Activated naive CD4-positive, alpha-beta T cell treated with anti-CD3 and anti-CD28 coated beads, Interleukin-2, amount 50 U/mL, for 72 hours (primary cell): ENCODE measurements around the gene TLE1. TPM values are rescaled to one million over a fixed set of nuclear protein-coding genes. Genes with fewer than 3 reads are reported as not detected.
"Not testable (repeated sequence)": the region's sequence is repeated elsewhere in the genome, so short reads cannot be mapped to it uniquely, and the experiment has no call there.

Experiments
- ATAC-seq, 2 donors: fragments of 150-1000 bp; cut with Tn5 transposase; 2 replicates each; pipeline ENCODE4 v1.10.0; 2021; ENCODE audit warnings: mild to moderate bottlenecking in 2 of 2, moderate library complexity in 2 of 2
- DNase-seq, 2 donors: peaks; one replicate each; pipeline ENCODE4 v3.0.0; 2021 to 2022; ENCODE audit warnings: low spot score in 2 of 2
- H3K27ac Mint-ChIP-seq, 2 donors: one replicate each; pipeline ENCODE4 v1.8.0; 2022; ENCODE audit warnings: mild to moderate bottlenecking in 2 of 2, mixed read lengths in 2 of 2
- H3K36me3 Mint-ChIP-seq, 2 donors: one replicate each; pipeline ENCODE4 v1.8.0; 2022; ENCODE audit warnings: mixed read lengths in 2 of 2
- H3K9me3 Mint-ChIP-seq, 2 donors: one replicate each; pipeline ENCODE4 v1.8.0; 2022; ENCODE audit warnings: mixed read lengths in 2 of 2
- total RNA-seq, 2 donors: library from RNA; stranded (reverse); gene quantifications; one replicate each; pipeline ENCODE4 v1.2.3, GENCODE V29; 2022

Gene TLE1
- total RNA-seq, 2 donors from 2014 or later, result 0.20 to 0.33 TPM

DNA sequence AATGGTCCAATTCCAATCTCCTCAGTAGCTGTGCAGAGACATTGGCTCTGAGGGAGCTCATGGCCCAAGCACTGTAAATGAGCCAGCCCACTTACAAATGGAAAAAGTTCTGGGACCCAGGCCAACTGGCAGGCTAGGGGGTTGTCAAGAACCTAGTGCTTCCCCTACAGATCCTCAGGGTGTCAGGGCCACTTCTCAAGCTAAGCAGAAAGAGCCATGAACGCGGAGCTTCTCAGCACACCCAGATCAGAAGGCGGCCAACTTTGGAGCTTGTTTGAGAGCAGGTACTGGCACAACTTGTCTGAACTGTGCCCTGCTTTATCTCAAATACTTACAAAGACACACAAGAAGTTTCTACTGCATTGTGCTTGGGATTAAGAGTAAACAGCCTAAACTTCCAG, 17.5 kb downstream of the TLE1 start:
- H3K27ac Mint-ChIP-seq, result no peak overlapping the region
- peaks cover 0 to 5% of the 10 kb centered on the region in 2 donors for H3K9me3 Mint-ChIP-seq
- peaks cover 0 to 6% of the 10 kb centered on the region in 2 donors for H3K36me3 Mint-ChIP-seq
- DNase-seq (no peak), ATAC-seq (no peak)

DNA sequence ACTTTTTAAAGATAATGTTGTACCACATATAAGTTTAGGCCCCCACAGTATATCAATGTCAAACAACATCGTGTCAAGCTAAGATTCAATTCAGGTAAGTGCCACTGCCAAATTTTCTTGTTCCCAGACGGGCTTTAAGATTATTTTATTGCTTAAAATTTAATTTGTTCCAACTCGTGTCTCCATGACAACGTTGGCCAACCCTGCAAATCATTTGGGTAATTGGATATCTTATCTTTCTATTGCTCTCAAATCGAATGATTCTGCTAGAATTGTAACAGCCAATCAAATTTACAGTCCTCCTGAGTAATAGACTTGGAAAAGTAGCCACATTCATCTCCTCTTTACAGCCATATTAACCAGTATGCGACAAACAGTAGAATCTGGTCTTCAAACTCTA, 19.5 kb downstream of the TLE1 start:
- ATAC-seq (no peak), DNase-seq (no peak)
- H3K27ac Mint-ChIP-seq, result no peak overlapping the region

DNA sequence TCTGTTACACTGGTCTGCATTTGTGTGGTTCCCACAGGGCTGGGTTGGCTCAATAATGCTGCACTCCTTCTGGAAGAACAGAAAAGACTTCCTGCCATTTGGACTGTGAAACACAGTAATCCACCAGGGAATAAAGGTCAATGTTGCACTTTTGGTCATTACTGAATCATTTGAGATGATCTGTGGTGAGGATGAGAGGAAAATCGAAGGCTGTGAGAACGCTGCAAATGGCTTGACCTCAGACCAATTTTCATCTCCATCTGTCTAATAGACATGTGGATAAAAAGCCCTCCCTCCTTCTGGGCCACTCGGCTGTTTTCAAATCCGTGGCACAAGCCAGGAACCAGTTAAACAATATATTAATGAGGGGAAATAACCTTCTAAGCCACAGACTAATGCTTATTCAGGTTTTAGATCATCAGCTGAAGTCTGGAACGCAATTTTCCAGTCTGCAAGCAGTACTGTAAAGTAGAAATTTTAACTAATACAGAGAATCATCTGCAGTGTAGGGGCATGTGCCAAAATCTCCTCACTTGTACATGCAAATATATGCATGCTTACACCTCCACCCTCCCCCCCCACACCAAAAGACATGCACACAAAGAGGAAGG, 20.2 kb downstream of the TLE1 start:
- no peak overlapping the region for H3K27ac Mint-ChIP-seq
- ATAC-seq (no peak), DNase-seq (no peak)
- peaks cover 0 to 5% of the 10 kb centered on the region in 2 donors for H3K9me3 Mint-ChIP-seq
- H3K36me3 Mint-ChIP-seq, result peaks cover 0 to 6% of the 10 kb centered on the region in 2 donors

More for the DNA sequence above, 19.5 kb downstream of the TLE1 start:
- Mint-ChIP-seq H3K9me3 (peaks cover 0 to 5% of the 10 kb centered on the region in 2 donors), H3K36me3 (peaks cover 0 to 6% of the 10 kb centered on the region in 2 donors)

DNA sequence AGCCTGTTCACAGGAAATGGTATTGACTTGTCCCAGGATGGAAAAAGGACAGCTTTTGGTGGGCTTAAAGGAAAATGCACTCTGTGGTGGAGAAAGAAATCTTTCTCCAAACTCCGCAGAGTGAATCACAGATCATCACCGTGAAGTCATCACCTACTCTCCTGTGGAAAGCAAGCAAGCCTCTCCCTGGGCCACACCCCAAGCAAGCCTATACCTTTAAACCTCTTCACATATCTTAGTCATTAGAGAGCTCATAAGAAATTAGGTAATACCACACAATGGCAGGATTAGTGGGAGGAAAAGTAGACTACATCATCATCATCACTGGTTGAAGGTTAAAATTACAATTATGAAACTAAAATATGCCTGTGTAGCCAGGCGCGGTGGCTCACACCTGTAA, 23.2 kb downstream of the TLE1 start:
- DNase-seq, result no peak
- H3K27ac Mint-ChIP-seq, result no peak overlapping the region
- no peak for ATAC-seq
- no peaks in the 10 kb centered on the region for H3K36me3 Mint-ChIP-seq
- no peaks in the 10 kb centered on the region for H3K9me3 Mint-ChIP-seq

DNA sequence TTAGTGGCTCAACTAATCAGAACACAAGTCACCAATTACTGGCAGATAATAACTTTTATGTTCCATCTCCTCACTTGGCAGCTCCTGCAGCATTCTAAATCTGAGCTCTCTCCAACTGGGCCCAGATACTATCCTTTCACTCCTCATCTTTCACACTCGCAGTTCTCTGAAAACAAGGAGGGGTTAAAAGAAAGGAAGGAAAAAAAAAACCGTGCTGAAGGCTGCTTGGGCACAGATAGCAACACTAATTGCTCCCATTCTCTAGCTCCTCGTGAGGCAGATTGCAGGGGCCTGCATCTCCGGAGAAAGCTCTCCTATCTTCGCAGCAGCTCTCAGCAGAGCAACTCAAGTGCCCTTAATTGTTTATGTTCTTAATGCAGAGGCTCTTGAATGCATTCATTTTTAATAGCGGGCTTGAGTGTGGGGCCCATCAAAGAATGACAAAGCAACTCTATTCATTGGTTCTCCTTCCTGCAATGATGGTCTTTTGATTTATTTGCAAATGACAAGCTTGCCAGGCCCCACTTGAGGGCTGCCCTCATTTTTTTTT, 23.9 kb downstream of the TLE1 start:
- Mint-ChIP-seq H3K9me3 (no peaks in the 10 kb centered on the region), H3K36me3 (no peaks in the 10 kb centered on the region), H3K27ac (no peak overlapping the region)
- DNase-seq, result no peak
- ATAC-seq, result no peak

DNA sequence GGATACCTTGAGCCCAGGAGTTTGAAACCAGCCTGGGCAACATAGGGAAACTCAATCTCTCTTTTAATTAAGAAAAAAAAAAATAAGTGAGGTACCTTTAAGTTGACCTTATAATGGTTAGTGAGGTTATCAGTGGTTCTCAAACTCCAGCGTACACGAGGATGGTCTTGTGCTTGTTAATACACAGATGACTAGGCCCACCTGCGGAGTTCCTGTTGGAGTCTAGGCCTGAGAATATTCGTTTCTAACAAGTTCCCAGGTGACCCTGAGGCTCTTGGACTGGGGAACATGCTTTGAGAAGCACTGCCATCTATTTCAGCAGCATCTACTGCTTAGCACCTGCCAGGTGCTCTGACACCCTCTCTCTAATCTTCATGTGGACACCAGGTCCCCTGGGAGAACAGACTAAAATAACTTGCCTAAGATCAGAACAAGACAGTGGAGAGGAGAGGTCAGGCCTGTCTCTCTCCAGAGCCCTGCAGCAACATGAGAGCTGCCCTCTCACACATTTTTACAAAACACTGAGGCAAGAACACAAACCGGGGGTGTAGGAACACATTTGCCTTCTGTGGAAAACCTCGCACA, 24.6 kb downstream of the TLE1 start:
- ATAC-seq, result no peak

DNA sequence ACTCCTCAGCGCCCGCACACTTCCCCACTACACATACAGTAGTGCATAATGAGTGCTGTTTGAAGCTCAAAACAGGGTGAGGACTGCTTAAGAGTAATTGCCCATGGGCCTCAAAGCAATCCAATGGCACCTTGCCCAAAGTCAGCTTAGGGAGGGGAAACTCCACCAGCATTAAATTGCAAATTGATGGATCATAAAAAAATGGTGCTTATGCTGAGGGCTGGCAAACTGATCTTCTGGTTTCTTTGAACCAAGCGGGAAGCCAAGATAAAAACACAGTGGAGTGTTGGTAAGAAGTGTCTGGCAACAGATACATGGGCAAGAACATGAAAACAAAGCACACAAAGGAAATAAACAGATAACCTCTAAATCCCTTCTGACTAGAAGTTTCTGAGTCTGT, 28.0 kb downstream of the TLE1 start:
- Mint-ChIP-seq H3K9me3 (peaks cover 0 to 4% of the 10 kb centered on the region in 2 donors), H3K36me3 (no peaks in the 10 kb centered on the region), H3K27ac (no peak overlapping the region)
- DNase-seq (no peak), ATAC-seq (no peak)

More for the DNA sequence above, 24.6 kb downstream of the TLE1 start:
- Mint-ChIP-seq H3K27ac (no peak overlapping the region), H3K9me3 (no peaks in the 10 kb centered on the region), H3K36me3 (no peaks in the 10 kb centered on the region)
- no peak for DNase-seq

DNA sequence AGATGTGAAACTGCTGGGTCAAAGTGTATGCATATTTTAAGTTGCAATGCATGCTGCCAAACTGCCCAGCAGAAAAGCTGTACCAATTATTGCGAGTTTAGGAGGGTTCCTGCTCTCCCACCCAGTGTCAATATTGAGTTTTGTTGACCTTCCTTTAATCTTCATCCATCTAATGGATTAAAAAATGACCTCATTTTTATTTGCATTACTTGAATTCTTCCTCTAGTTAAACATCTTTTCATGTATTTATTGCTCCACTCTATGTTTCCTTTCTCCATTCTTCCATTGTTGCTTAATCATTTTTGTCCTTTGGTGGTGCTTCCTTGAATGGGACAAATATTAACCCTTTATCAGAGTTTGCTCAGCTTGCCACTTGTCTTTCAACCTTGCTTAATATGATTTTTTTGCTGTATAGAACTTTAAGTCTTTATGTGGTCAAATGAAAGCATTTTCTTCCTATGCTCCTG, 32.4 kb downstream of the TLE1 start:
- ATAC-seq (no peak), DNase-seq (no peak)
- H3K27ac Mint-ChIP-seq, result no peak overlapping the region
- H3K9me3 Mint-ChIP-seq, result peaks cover 0 to 4% of the 10 kb centered on the region in 2 donors
- no peaks in the 10 kb centered on the region for H3K36me3 Mint-ChIP-seq

DNA sequence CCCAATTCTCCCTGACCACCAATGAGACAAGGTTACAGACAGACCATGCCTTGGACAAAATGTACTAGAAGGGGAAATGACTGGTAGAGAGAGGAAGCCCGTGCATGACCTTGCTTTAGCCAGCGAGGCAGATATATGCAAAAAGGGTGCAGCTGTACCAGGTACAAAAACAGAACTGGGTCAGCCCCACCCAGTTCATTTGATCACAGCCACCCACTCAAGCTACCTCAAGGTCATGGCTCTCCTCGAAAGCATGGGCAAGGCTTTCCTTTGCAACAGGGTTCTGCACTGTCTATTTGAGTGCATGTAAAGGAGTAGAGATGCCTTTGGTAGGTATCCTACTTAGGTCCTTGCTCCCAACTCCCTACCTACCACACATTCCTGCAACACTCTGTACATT, 33.3 kb downstream of the TLE1 start:
- Mint-ChIP-seq H3K36me3 (peaks cover 0 to 4% of the 10 kb centered on the region in 2 donors), H3K9me3 (peaks cover 0 to 4% of the 10 kb centered on the region in 2 donors)
- ATAC-seq, result no peak

DNA sequence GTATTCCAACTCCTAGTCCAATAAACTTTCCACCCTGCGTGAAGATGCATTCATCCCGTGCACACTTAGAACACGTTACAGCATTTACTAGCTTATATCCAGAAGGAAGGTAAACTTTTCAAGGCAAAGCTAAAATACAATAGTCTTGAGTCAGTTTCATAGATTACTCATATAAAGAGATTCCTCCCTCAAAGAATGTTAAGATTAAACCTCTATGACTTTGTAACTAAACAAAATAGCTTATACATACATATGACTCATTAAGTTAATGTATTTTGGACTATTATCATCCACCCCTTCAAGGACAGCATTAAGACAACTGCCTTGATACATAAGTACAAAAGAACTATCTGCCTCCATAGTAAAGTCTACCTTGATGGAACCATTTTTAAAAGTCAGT, 36.1 kb downstream of the TLE1 start:
- no peak for DNase-seq
- no peak for ATAC-seq
- peaks cover 0 to 4% of the 10 kb centered on the region in 2 donors for H3K36me3 Mint-ChIP-seq
- peaks cover 0 to 4% of the 10 kb centered on the region in 2 donors for H3K9me3 Mint-ChIP-seq
- H3K27ac Mint-ChIP-seq, result no peak overlapping the region

More for the DNA sequence above, 33.3 kb downstream of the TLE1 start:
- no peak for DNase-seq
- no peak overlapping the region for H3K27ac Mint-ChIP-seq

DNA sequence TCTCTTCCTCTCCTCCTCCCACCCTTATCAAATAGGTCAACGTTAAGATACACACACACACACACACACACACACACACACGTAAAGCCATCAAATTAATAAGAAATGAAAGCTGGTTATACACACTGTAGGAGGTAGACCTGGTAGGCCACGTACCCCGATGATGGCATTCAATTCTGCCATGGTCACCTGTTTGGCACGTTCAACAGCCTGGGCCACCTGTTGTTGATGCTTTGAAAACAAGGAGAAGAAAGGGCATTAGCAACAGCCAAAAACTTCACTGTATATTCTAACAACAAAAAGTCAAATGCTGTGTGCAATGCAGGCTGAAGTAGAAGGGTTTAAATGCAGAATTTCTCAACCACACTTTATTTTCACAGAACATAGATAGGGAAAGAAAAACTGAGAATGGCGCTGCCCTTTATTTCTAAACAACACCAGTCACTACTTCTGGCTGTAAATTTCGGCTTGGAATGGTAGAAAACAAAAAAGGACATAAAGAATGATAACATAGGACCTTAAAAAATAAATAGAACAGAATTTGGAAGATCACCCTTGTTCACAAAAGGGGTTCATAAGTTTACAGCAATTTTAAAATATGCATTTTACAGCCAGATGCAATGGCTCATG, 37.2 kb downstream of the TLE1 start:
- no peak for DNase-seq
- Mint-ChIP-seq H3K9me3 (peaks cover 0 to 4% of the 10 kb centered on the region in 2 donors), H3K27ac (no peak overlapping the region), H3K36me3 (peaks cover 0 to 4% of the 10 kb centered on the region in 2 donors)
- no peak for ATAC-seq

DNA sequence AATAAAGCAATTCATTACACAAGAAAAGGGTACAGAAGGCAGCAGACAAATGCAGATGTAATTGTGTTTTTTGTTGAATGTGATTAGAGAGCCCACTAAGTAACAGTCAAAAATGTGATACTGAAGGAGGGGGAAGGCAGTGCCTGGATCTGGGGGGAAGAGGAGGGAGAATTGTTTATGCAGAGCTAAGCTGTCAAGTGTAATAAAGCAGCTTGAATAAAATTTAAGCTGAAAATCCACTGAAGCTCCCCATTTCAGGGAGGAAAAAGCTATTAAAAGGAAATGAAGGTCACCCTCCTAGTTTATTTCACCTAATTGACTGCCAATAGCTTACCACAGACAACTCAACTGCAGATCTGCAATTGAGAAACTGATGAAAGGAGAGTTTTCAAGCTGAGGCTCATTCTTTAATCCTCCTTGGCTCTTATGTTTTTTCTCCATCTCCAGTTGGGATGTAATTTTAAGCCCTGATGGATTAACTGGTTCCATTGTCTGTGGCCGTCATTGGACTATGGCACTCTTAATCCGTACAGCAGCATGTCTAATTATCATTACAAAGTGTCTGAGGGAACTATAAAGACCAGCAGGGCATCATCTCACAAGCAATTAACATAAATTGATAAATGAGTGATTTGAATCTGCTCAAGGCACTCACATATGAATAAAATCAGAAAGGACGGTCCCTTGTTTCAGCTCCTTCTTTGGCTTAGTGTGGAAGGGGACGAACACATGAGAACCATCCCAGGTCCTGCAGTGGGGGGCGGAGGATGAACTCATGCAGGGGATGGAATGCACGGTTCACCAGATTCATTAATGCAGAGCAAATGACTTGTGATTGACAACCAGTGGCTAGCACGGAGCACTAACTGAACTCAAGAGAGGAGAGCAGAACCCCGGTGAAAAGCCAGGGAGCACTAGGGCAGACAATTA, 38.5 kb downstream of the TLE1 start:
- Mint-ChIP-seq H3K36me3 (peaks cover 0 to 4% of the 10 kb centered on the region in 2 donors), H3K9me3 (no peaks in the 10 kb centered on the region), H3K27ac (no peak overlapping the region)
- no peak for DNase-seq
- no peak for ATAC-seq

DNA sequence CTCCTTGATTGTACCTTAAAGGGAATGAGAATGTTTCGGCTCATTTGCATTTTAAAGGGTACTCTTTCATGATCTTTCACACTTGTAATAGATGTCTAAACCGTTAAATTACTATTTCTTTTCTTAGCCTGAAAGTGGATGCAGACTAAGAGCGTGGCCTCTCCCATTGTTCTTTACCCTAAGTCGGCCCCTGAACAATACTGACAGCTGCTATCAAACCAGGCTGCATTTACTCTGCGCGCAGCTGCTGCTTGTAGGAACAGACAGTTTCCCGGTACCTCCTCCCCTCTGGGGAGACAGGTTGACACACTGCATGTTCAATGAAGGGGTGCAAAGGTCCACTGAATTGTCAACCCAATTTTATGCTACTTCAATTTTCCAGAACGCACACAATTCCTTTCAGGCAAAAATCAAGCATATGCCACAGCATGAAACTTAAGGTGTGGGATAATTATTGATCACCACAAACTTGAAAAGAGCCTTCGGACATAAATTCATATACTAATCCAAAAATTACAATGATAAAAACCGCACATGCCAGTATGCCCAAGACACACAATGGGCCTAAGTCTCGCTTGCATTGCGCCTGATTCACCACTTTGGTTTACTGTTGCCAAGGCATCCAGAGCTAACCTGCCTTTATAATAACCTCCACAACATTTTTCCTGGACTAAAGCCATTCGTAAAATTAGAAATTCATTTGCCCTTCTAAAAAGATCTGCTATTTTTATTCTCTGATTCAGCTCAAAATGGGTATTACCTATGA, 39.7 kb downstream of the TLE1 start:
- Mint-ChIP-seq H3K27ac (no peak overlapping the region), H3K36me3 (peaks cover 0 to 4% of the 10 kb centered on the region in 2 donors), H3K9me3 (no peaks in the 10 kb centered on the region)
- DNase-seq (no peak), ATAC-seq (no peak)

DNA sequence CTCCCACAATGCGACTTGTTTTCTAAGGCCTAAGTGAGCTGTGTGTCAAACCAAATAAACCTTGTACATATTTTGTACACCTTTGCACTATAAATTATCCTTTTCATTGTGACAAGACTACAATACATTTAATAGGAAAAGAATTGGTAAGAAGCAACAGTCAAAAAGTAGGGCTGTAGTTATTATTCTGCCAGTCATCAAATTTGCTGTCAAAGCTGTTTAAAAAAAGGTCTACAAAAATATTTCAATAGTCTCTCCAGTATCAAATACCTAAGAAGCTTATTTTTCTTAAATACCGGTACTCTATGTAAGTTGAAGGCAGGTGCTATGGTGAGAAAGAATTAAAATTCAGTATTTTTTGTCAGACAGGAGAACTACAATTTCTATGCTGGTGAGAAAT, 40.5 kb downstream of the TLE1 start:
- Mint-ChIP-seq H3K9me3 (no peaks in the 10 kb centered on the region), H3K27ac (no peak overlapping the region), H3K36me3 (peaks cover 0 to 4% of the 10 kb centered on the region in 2 donors)
- DNase-seq, result no peak
- no peak for ATAC-seq

DNA sequence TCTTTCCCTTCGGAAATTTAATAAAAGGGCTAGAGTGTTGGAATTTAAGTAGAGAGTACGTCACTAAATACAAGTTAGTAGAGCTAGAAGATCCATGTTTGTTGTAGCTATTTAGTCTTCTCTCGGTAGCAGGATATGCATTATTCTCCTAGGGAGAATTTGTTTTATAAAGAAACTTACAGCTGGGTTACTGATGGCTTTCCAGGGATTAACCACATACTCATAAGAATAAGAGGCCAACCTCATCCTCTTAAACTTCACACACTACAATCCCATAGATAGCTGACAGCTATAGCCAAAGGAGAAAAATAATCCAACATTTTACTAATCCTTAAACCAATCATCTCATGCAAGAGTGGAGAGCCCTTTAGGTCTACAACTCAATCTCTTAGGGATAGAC, 43.0 kb downstream of the TLE1 start:
- H3K36me3 Mint-ChIP-seq, result peaks cover 0 to 4% of the 10 kb centered on the region in 2 donors
- H3K27ac Mint-ChIP-seq, result no peak overlapping the region
- no peaks in the 10 kb centered on the region for H3K9me3 Mint-ChIP-seq
- no peak for DNase-seq
- no peak for ATAC-seq

DNA sequence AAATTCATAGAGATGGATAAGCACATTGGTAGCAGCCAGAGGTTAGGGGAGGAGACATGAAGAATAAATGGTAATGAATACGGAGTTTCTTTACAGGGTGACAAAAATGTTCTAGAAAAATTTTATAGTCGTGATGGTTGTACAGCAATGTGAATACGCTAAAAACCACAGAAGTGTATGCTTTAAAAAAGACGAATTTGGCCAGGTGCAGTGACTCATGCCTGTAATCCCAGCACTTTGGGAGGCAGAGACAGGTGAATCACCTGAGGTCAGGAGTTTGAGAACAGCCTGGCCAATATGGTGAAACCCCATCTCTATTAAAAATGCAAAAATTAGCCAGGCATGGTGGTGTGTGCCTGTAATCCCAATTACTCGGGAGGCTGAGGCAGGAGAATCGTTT, 44.8 kb downstream of the TLE1 start:
- H3K36me3 Mint-ChIP-seq, H3K9me3 Mint-ChIP-seq, DNase-seq, H3K27ac Mint-ChIP-seq, ATAC-seq: not testable (repeated sequence)
